ENCODE results near the gene KIF21A. TPM values are rescaled to one million over a fixed set of nuclear protein-coding genes. Genes with fewer than 3 reads are reported as not detected.

The KIF21A gene
- total RNA-seq, 1 donor from 2014 or later, result 57.3 TPM

GRCh38 chr12:39341179-39341578, 101.7 kb downstream of the KIF21A start:
- peaks cover 2% of the 10 kb centered on the region for H3K4me1 Mint-ChIP-seq (ENCODE audit: low read depth)
- H3K27me3 Mint-ChIP-seq, result no peaks in the 10 kb centered on the region
- DNase-seq (ENCODE audit: low spot score, unreplicated experiment), result no peak
- H3K36me3 Mint-ChIP-seq (ENCODE audit: insufficient read depth), result peaks cover 7% of the 10 kb centered on the region
- H3K27ac Mint-ChIP-seq, result no peak overlapping the region
- H3K9me3 Mint-ChIP-seq (ENCODE audit: low read depth), result no peaks in the 10 kb centered on the region
- no peak overlapping the region for H3K4me3 Mint-ChIP-seq (ENCODE audit: low read depth)
- TF ChIP-seq CTCF (IDR thresholded peaks at IDR 0.05; ENCODE audit: unreplicated experiment), result no peak

GRCh38 chr12:39332661-39333175, 110.2 kb downstream of the KIF21A start:
- Mint-ChIP-seq H3K4me1 (ENCODE audit: low read depth) (no peaks in the 10 kb centered on the region), H3K36me3 (ENCODE audit: insufficient read depth) (peaks cover 14% of the 10 kb centered on the region), H3K9me3 (ENCODE audit: low read depth) (no peaks in the 10 kb centered on the region), H3K27me3 (no peaks in the 10 kb centered on the region), H3K4me3 (ENCODE audit: low read depth) (no peak overlapping the region), H3K27ac (no peak overlapping the region)
- DNase-seq (ENCODE audit: low spot score, unreplicated experiment), result no peak
- TF ChIP-seq CTCF (IDR thresholded peaks at IDR 0.05; ENCODE audit: unreplicated experiment), result no peak

- Mint-ChIP-seq H3K27me3 (no peaks in the 10 kb centered on the region), H3K27ac (no peak overlapping the region), H3K4me3 (ENCODE audit: low read depth) (no peak overlapping the region), H3K9me3 (ENCODE audit: low read depth) (no peaks in the 10 kb centered on the region), H3K36me3 (ENCODE audit: insufficient read depth) (peaks cover 14% of the 10 kb centered on the region), H3K4me1 (ENCODE audit: low read depth) (peaks cover 1% of the 10 kb centered on the region)
- no peak for DNase-seq (ENCODE audit: low spot score, unreplicated experiment)
- no peak for TF ChIP-seq CTCF (IDR thresholded peaks at IDR 0.05; ENCODE audit: unreplicated experiment)
Measured at GRCh38 chr12:39331539-39332261, 111.2 kb downstream of the KIF21A start.

GRCh38 chr12:39329876-39330275, 113.0 kb downstream of the KIF21A start:
- H3K4me1 Mint-ChIP-seq (ENCODE audit: low read depth), result peaks cover 1% of the 10 kb centered on the region
- no peak for DNase-seq (ENCODE audit: low spot score, unreplicated experiment)
- H3K27ac Mint-ChIP-seq, result no peak overlapping the region

GRCh38 chr12:39329018-39329417, 113.9 kb downstream of the KIF21A start:
- Mint-ChIP-seq H3K27ac (no peak overlapping the region), H3K4me1 (ENCODE audit: low read depth) (peaks cover 1% of the 10 kb centered on the region), H3K4me3 (ENCODE audit: low read depth) (no peak overlapping the region), H3K9me3 (ENCODE audit: low read depth) (no peaks in the 10 kb centered on the region), H3K36me3 (ENCODE audit: insufficient read depth) (peaks cover 16% of the 10 kb centered on the region), H3K27me3 (no peaks in the 10 kb centered on the region)
- no peak for TF ChIP-seq CTCF (IDR thresholded peaks at IDR 0.05; ENCODE audit: unreplicated experiment)
- DNase-seq (ENCODE audit: low spot score, unreplicated experiment), result no peak

More at GRCh38 chr12:39329876-39330275, 113.0 kb downstream of the KIF21A start:
- Mint-ChIP-seq H3K4me3 (ENCODE audit: low read depth) (no peak overlapping the region), H3K27me3 (no peaks in the 10 kb centered on the region), H3K36me3 (ENCODE audit: insufficient read depth) (peaks cover 16% of the 10 kb centered on the region), H3K9me3 (ENCODE audit: low read depth) (no peaks in the 10 kb centered on the region)
- no peak for TF ChIP-seq CTCF (IDR thresholded peaks at IDR 0.05; ENCODE audit: unreplicated experiment)

Measured in progenitor cell of endocrine pancreas (in vitro differentiated cells).